ENCODE measurements around the gene LSS. TPM values are rescaled to one million over a fixed set of nuclear protein-coding genes. Genes with fewer than 3 reads are reported as not detected.

Gene LSS
- total and polyA plus RNA-seq, 7 donors, result 17.4 to 78.6 (median 51.7) TPM

GRCh38 chr21:46218906-46219590, 9.5 kb downstream of the LSS start:
- intact Hi-C loops (cut with DNase I), result no loop called here
- no peak overlapping the region for H3K27ac ChIP-seq
- H3K4me3 ChIP-seq, result no peak overlapping the region
- 89 to 91% methylated on average over 16 of the region's 16 CpGs for whole genome bisulfite sequencing, 2 donors
- peak; percentile 53 for DNase-seq
- H3K9me3 ChIP-seq, result no peaks in the 10 kb centered on the region
- H3K36me3 ChIP-seq, result peaks cover 0 to 81% (median 36%) of the 10 kb centered on the region in 4 donors
- no peak for TF ChIP-seq POLR2AphosphoS5 (IDR thresholded peaks at IDR 0.05)
- TF ChIP-seq POLR2A (IDR thresholded peaks at IDR 0.05), result no peak
- TF ChIP-seq EP300 (IDR thresholded peaks at IDR 0.05), result no peak
- TF ChIP-seq CTCF (IDR thresholded peaks at IDR 0.05), result no peak
- no peaks in the 10 kb centered on the region for H3K27me3 ChIP-seq
- H3K4me1 ChIP-seq, result no peaks in the 10 kb centered on the region

- Histone ChIP-seq H3K4me1 (no peaks in the 10 kb centered on the region), H3K4me3 (no peak overlapping the region), H3K36me3 (peaks cover 5 to 89% (median 37%) of the 10 kb centered on the region in 4 donors), H3K27ac (no peak overlapping the region), H3K9me3 (no peaks in the 10 kb centered on the region), H3K27me3 (no peaks in the 10 kb centered on the region)
- peak; percentile 63 for DNase-seq
- TF ChIP-seq POLR2AphosphoS5 (IDR thresholded peaks at IDR 0.05) (no peak), POLR2A (IDR thresholded peaks at IDR 0.05) (no peak), EP300 (IDR thresholded peaks at IDR 0.05) (no peak), CTCF (IDR thresholded peaks at IDR 0.05) (no peak)
- 90 to 93% methylated on average over 22 of the region's 22 CpGs for WGBS, 2 donors
- intact Hi-C loops (cut with DNase I), result no loop called here
These were observed 10.9 kb downstream of the LSS start for GRCh38 chr21:46217511-46218196.

- WGBS, 2 donors, result 93 to 97% methylated on average over 16 of the region's 16 CpGs
- DNase-seq, result peak; percentile 56
These were observed 12.3 kb downstream of the LSS start for GRCh38 chr21:46216132-46216747.

More at GRCh38 chr21:46216132-46216747, 12.3 kb downstream of the LSS start:
- H3K27ac ChIP-seq, result no peak overlapping the region
- H3K4me3 ChIP-seq, result no peak overlapping the region
- peaks cover 5 to 89% (median 32%) of the 10 kb centered on the region in 4 donors for H3K36me3 ChIP-seq
- no peaks in the 10 kb centered on the region for H3K27me3 ChIP-seq
- TF ChIP-seq EP300 (IDR thresholded peaks at IDR 0.05) (no peak), POLR2AphosphoS5 (IDR thresholded peaks at IDR 0.05) (no peak), CTCF (IDR thresholded peaks at IDR 0.05) (no peak), POLR2A (IDR thresholded peaks at IDR 0.05) (no peak)
- intact Hi-C loops (cut with DNase I), result no loop called here
- no peaks in the 10 kb centered on the region for H3K4me1 ChIP-seq
- H3K9me3 ChIP-seq, result no peaks in the 10 kb centered on the region
